ENCODE results near the gene NRAP. TPM values are rescaled to one million over a fixed set of nuclear protein-coding genes. Genes with fewer than 3 reads are reported as not detected.

NRAP gene
- total RNA-seq, 4 donors from 2014 or later, result under 0.01 TPM; not detected in 3

- H3K36me3 ChIP-seq, result no peaks in the 10 kb centered on the region
- H3K27me3 ChIP-seq, result no peaks in the 10 kb centered on the region
- DNase-seq (ENCODE audit: low spot score in 2 of 2), result no peak
- H3K4me3 ChIP-seq, result no peak overlapping the region
- TF ChIP-seq EP300 (IDR thresholded peaks at IDR 0.05) (no peak), CTCF (IDR thresholded peaks at IDR 0.05) (no peak), POLR2A (IDR thresholded peaks at IDR 0.05) (no peak)
- no peaks in the 10 kb centered on the region for H3K9me3 ChIP-seq
- no peaks in the 10 kb centered on the region for H3K4me1 ChIP-seq
- no peak overlapping the region for H3K27ac ChIP-seq
- WGBS, 2 donors, result 85 to 87% methylated on average over 7 of the region's 7 CpGs
Measured at GRCh38 chr10:113540845-113541548, 122.8 kb downstream of the NRAP start.

GRCh38 chr10:113539789-113540188, 124.1 kb downstream of the NRAP start:
- Histone ChIP-seq H3K36me3 (no peaks in the 10 kb centered on the region), H3K4me3 (no peak overlapping the region), H3K4me1 (no peaks in the 10 kb centered on the region), H3K27ac (no peak overlapping the region), H3K9me3 (no peaks in the 10 kb centered on the region), H3K27me3 (no peaks in the 10 kb centered on the region)
- TF ChIP-seq EP300 (IDR thresholded peaks at IDR 0.05) (no peak), CTCF (IDR thresholded peaks at IDR 0.05) (no peak), POLR2A (IDR thresholded peaks at IDR 0.05) (no peak)
- 61 to 67% methylated on average over 7 of the region's 7 CpGs for WGBS, 2 donors
- peak in 1 of 2 donors; percentile 10 for DNase-seq (ENCODE audit: low spot score in 2 of 2)

Other genes starting within 250 kb of the NRAP start
- not detected for gene HABP2, start 111.0 kb downstream of the NRAP start, total RNA-seq
- 10 to 100 TPM; 12.9 to 18.4 (median 16.8) TPM for gene CASP7, start 15.9 kb upstream of the NRAP start, total RNA-seq
- not detected for gene PLEKHS1, start 87.6 kb upstream of the NRAP start, total RNA-seq
- gene DCLRE1A, start 190.0 kb upstream of the NRAP start, total RNA-seq, result 1 to 10 TPM; 3.6 to 4.9 (median 4.5) TPM
- gene NHLRC2, start 190.6 kb upstream of the NRAP start, total RNA-seq, result 100 to 1,000 TPM in 1 of 4 donors, 10 to 100 TPM in 3; 42.9 to 100 (median 50.6) TPM